Measurements from ENCODE around the gene IFNG. TPM values are rescaled to one million over a fixed set of nuclear protein-coding genes. Genes with fewer than 3 reads are reported as not detected.
"Not testable (repeated sequence)": the region's sequence is repeated elsewhere in the genome, so short reads cannot be mapped to it uniquely, and the experiment has no call there.

IFNG gene
- not detected for polyA plus RNA-seq (ENCODE audit: insufficient read length in 4 of 4)

- no peak for DNase-seq (ENCODE audit: low read depth in 4 of 4, low spot score in 3 of 4)
Measured at GRCh38 chr12:68159681-68160304, at the start of gene IFNG. Gene IFNG (minus strand): TSS chr12:68159740. CDS start chr12:68159615, 125 bp downstream.

- not testable (repeated sequence) for DNase-seq (ENCODE audit: low read depth in 4 of 4, low spot score in 3 of 4)
Measured at GRCh38 chr12:68209048-68209728, 49.6 kb upstream of the IFNG start.

- no peak for DNase-seq (ENCODE audit: low read depth in 4 of 4, low spot score in 3 of 4)
Measured at GRCh38 chr12:68207276-68207675, 47.7 kb upstream of the IFNG start.

- DNase-seq (ENCODE audit: low read depth in 4 of 4, low spot score in 3 of 4) = no peak
Measured at GRCh38 chr12:68206446-68206845, 46.9 kb upstream of the IFNG start.

GRCh38 chr12:68203460-68203875 lies 43.9 kb upstream of the IFNG start:
- DNase-seq (ENCODE audit: low read depth in 4 of 4, low spot score in 3 of 4) = no peak

- DNase-seq (ENCODE audit: low read depth in 4 of 4, low spot score in 3 of 4) = no peak
Measured at GRCh38 chr12:68200854-68201253, 41.3 kb upstream of the IFNG start.

GRCh38 chr12:68199127-68199526 lies 39.6 kb upstream of the IFNG start:
- DNase-seq (ENCODE audit: low read depth in 4 of 4, low spot score in 3 of 4) = no peak

GRCh38 chr12:68198507-68199086 lies 39.1 kb upstream of the IFNG start:
- DNase-seq (ENCODE audit: low read depth in 4 of 4, low spot score in 3 of 4) = no peak

GRCh38 chr12:68190301-68190700 lies 30.8 kb upstream of the IFNG start:
- DNase-seq (ENCODE audit: low read depth in 4 of 4, low spot score in 3 of 4) = no peak

GRCh38 chr12:68189821-68190242 lies 30.3 kb upstream of the IFNG start:
- DNase-seq (ENCODE audit: low read depth in 4 of 4, low spot score in 3 of 4) = no peak

- no peak for DNase-seq (ENCODE audit: low read depth in 4 of 4, low spot score in 3 of 4)
Measured at GRCh38 chr12:68185598-68185997, 26.1 kb upstream of the IFNG start.

- no peak for DNase-seq (ENCODE audit: low read depth in 4 of 4, low spot score in 3 of 4)
Measured at GRCh38 chr12:68180792-68181744, 21.5 kb upstream of the IFNG start.

- no peak for DNase-seq (ENCODE audit: low read depth in 4 of 4, low spot score in 3 of 4)
Measured at GRCh38 chr12:68178774-68179439, 19.4 kb upstream of the IFNG start.

GRCh38 chr12:68178184-68178583 lies 18.6 kb upstream of the IFNG start:
- no peak for DNase-seq (ENCODE audit: low read depth in 4 of 4, low spot score in 3 of 4)

GRCh38 chr12:68177562-68177961 lies 18.0 kb upstream of the IFNG start:
- no peak for DNase-seq (ENCODE audit: low read depth in 4 of 4, low spot score in 3 of 4)

- DNase-seq (ENCODE audit: low read depth in 4 of 4, low spot score in 3 of 4) = no peak
Measured at GRCh38 chr12:68176257-68176656, 16.7 kb upstream of the IFNG start.

GRCh38 chr12:68175557-68176061 lies 16.1 kb upstream of the IFNG start:
- no peak for DNase-seq (ENCODE audit: low read depth in 4 of 4, low spot score in 3 of 4)

- not testable (repeated sequence) for DNase-seq (ENCODE audit: low read depth in 4 of 4, low spot score in 3 of 4)
Measured at GRCh38 chr12:68174761-68175160, 15.2 kb upstream of the IFNG start.

GRCh38 chr12:68173792-68174191 lies 14.3 kb upstream of the IFNG start:
- no peak for DNase-seq (ENCODE audit: low read depth in 4 of 4, low spot score in 3 of 4)

- no peak for DNase-seq (ENCODE audit: low read depth in 4 of 4, low spot score in 3 of 4)
Measured at GRCh38 chr12:68170726-68171125, 11.2 kb upstream of the IFNG start.
